H9 (cell line): ENCODE measurements around the gene STK25. TPM values are rescaled to one million over a fixed set of nuclear protein-coding genes. Genes with fewer than 3 reads are reported as not detected.

ENCODE experiments used
- DNase-seq: peaks from one replicate; pipeline ENCODE4 v3.0.0-alpha.2; 2017
- H2AFZ ChIP-seq: one replicate; pipeline ENCODE4 v1.6.1; 2013; ENCODE audit warnings: mild to moderate bottlenecking, low read length, control low read depth, moderate library complexity
- H2AK5ac ChIP-seq: 2 replicates; pipeline ENCODE4 v1.6.1; 2013; ENCODE audit warnings: low read length, control low read depth, mixed read lengths; ENCODE audit not compliant: insufficient read length
- H2BK120ac ChIP-seq: one replicate; pipeline ENCODE4 v1.6.1; 2013; ENCODE audit warnings: low read depth, mild to moderate bottlenecking, low read length, control low read depth, inconsistent platforms; ENCODE audit not compliant: poor library complexity, severe bottlenecking
- H2BK12ac ChIP-seq: 2 replicates; pipeline ENCODE4 v1.6.1; 2013; ENCODE audit warnings: low read length, control low read depth, mixed read lengths, low read depth; ENCODE audit not compliant: insufficient read length
- H2BK15ac ChIP-seq: 2 replicates; pipeline ENCODE4 v1.6.1; 2013; ENCODE audit warnings: low read depth, low read length, control low read depth
- H2BK20ac ChIP-seq: one replicate; pipeline ENCODE4 v1.6.1; 2013; ENCODE audit warnings: low read depth, mild to moderate bottlenecking, low read length, control low read depth, inconsistent platforms; ENCODE audit not compliant: poor library complexity, severe bottlenecking
- H2BK5ac ChIP-seq: 2 replicates; pipeline ENCODE4 v1.6.1; 2013; ENCODE audit warnings: low read length, control low read depth, mixed read lengths; ENCODE audit not compliant: insufficient read length
- H3K14ac ChIP-seq: 2 replicates; pipeline ENCODE4 v1.6.1; 2013; ENCODE audit warnings: low read length, control low read depth; ENCODE audit not compliant: insufficient read depth
- H3K18ac ChIP-seq: 2 replicates; pipeline ENCODE4 v1.6.1; 2013; ENCODE audit warnings: low read depth, mild to moderate bottlenecking, mixed read lengths, low read length, control low read depth; ENCODE audit not compliant: insufficient read length
- H3K23ac ChIP-seq: 2 replicates; pipeline ENCODE4 v1.6.1; 2013; ENCODE audit warnings: low read length, control low read depth, mixed read lengths, low read depth; ENCODE audit not compliant: insufficient read length
- H3K23me2 ChIP-seq: 2 replicates; pipeline ENCODE4 v1.6.1; 2013; ENCODE audit warnings: low read depth, mild to moderate bottlenecking, mixed read lengths, low read length, control low read depth; ENCODE audit not compliant: insufficient read length, poor library complexity, severe bottlenecking
- H3K27ac ChIP-seq: 2 replicates; pipeline ENCODE4 v1.5.1; 2013; ENCODE audit warnings: low read length, control low read depth, mixed read lengths, low read depth; ENCODE audit not compliant: insufficient read length
- H3K27me3 ChIP-seq: 2 replicates; pipeline ENCODE4 v1.6.1; 2013; ENCODE audit warnings: low read length, control low read depth, inconsistent platforms; ENCODE audit not compliant: insufficient read depth
- H3K4ac ChIP-seq: 2 replicates; pipeline ENCODE4 v1.6.1; 2013; ENCODE audit warnings: low read depth, mild to moderate bottlenecking, control low read depth, inconsistent platforms, low read length, moderate library complexity
- H3K4me1 ChIP-seq: 2 replicates; pipeline ENCODE4 v1.6.1; 2013; ENCODE audit warnings: low read length, control low read depth, inconsistent platforms; ENCODE audit not compliant: insufficient read depth
- H3K4me2 ChIP-seq: 2 replicates; pipeline ENCODE4 v1.6.1; 2013; ENCODE audit warnings: low read length, control low read depth, mixed read lengths; ENCODE audit not compliant: insufficient read length, insufficient read depth
- H3K56ac ChIP-seq: 2 replicates; pipeline ENCODE4 v1.6.1; 2013; ENCODE audit warnings: low read depth, mild to moderate bottlenecking, mixed read lengths, low read length, control low read depth; ENCODE audit not compliant: insufficient read length
- H3K79me1 ChIP-seq: 2 replicates; pipeline ENCODE4 v1.6.1; 2013; ENCODE audit warnings: low read depth, mild to moderate bottlenecking, moderate library complexity, low read length, control low read depth, inconsistent platforms; ENCODE audit not compliant: insufficient read depth, poor library complexity, severe bottlenecking
- H3K79me2 ChIP-seq: 2 replicates; pipeline ENCODE4 v1.6.1; 2013; ENCODE audit warnings: low read length, control low read depth, inconsistent platforms; ENCODE audit not compliant: insufficient read depth
- H3K9ac ChIP-seq: 2 replicates; pipeline ENCODE4 v1.6.1; 2013; ENCODE audit warnings: low read length, control low read depth, mixed read lengths; ENCODE audit not compliant: insufficient read length; ENCODE audit errors: extremely low read depth
- H3K9me3 ChIP-seq: one replicate; pipeline ENCODE4 v1.6.1; 2013; ENCODE audit warnings: low read depth, low read length, inconsistent platforms; ENCODE audit not compliant: control insufficient read depth
- H3T11ph ChIP-seq: one replicate; pipeline ENCODE4 v1.6.1; 2013; ENCODE audit warnings: mild to moderate bottlenecking, low read length, control low read depth, inconsistent platforms
- H4K20me1 ChIP-seq: one replicate; pipeline ENCODE4 v1.6.1; 2013; ENCODE audit not compliant: control insufficient read depth, insufficient read length, insufficient read depth
- H4K5ac ChIP-seq: 2 replicates; pipeline ENCODE4 v1.6.1; 2013; ENCODE audit warnings: low read depth, mild to moderate bottlenecking, mixed read lengths, low read length, control low read depth; ENCODE audit not compliant: insufficient read length
- H4K8ac ChIP-seq: replicated peaks from 2 replicates; pipeline ENCODE4 v1.6.1; 2013; ENCODE audit warnings: low read length, control low read depth, mixed read lengths, low read depth; ENCODE audit not compliant: insufficient read length
- H4K91ac ChIP-seq: 2 replicates; pipeline ENCODE4 v1.6.1; 2013; ENCODE audit warnings: low read depth, mild to moderate bottlenecking, moderate library complexity, mixed read lengths, low read length, control low read depth; ENCODE audit not compliant: insufficient read length
- H3K27ac Mint-ChIP-seq, 3 experiments: 2 replicates in 2 of 3; 3 replicates in 1 of 3; pipeline ENCODE4 v1.8.0; 2020 to 2021; ENCODE audit warnings: mixed read lengths in 3 of 3, mild to moderate bottlenecking in 1 of 3, moderate library complexity in 1 of 3
- H3K27me3 Mint-ChIP-seq: 2 replicates; pipeline ENCODE4 v1.8.0; 2021; ENCODE audit warnings: low read depth, mild to moderate bottlenecking, moderate library complexity, mixed read lengths
- H3K36me3 Mint-ChIP-seq, 3 experiments: 2 replicates in 2 of 3; 3 replicates in 1 of 3; pipeline ENCODE4 v1.8.0; 2020 to 2021; ENCODE audit warnings: low read depth in 3 of 3, mixed read lengths in 3 of 3; ENCODE audit not compliant: insufficient read depth in 1 of 3
- H3K4me1 Mint-ChIP-seq, 2 experiments: 2 replicates each; pipeline ENCODE4 v1.8.0; 2020; ENCODE audit warnings: mixed read lengths in 2 of 2
- H3K4me3 Mint-ChIP-seq, 2 experiments: 2 replicates in 1 of 2; 3 replicates in 1 of 2; pipeline ENCODE4 v1.8.0; 2020 to 2021; ENCODE audit warnings: mild to moderate bottlenecking in 2 of 2, mixed read lengths in 2 of 2, moderate library complexity in 1 of 2
- H3K9me3 Mint-ChIP-seq, 2 experiments: 2 replicates in 1 of 2; 3 replicates in 1 of 2; pipeline ENCODE4 v1.8.0; 2020; ENCODE audit warnings: mild to moderate bottlenecking in 2 of 2, mixed read lengths in 2 of 2, moderate library complexity in 1 of 2
- CTCF ChIP-seq: fragments of 200-600 bp; sonication (generic); conservative IDR thresholded peaks from 3 replicates; pipeline ENCODE4 v1.8.0; 2021; ENCODE audit warnings: antibody characterized with exemption, mild to moderate bottlenecking
- WGBS: extraction: QIAGEN DNeasy Blood & Tissue Kit; methylation state at CpG from one replicate; pipeline ENCODE4 v1.1.7; 2013; ENCODE audit warnings: missing lambda C conversion rate, low lambda C conversion rate, mixed read lengths; ENCODE audit not compliant: insufficient read length; ENCODE audit errors: extremely low coverage; 5-methylcytosine and 5-hydroxymethylcytosine counted together
- total RNA-seq: library from RNA; stranded (reverse); gene quantifications from 2 replicates; pipeline ENCODE4 v1.2.1, GENCODE V29; 2021

The STK25 gene
- total RNA-seq, 1 experiment from 2014 or later, result 189 TPM

GRCh38 chr2:241499146-241499965 is 9.0 kb downstream of the STK25 start:
- Histone ChIP-seq H3K14ac (no peak overlapping the region; the same call in 1 of the 2 replicates), H3K23me2 (no peaks in the 10 kb centered on the region), H3K18ac (no peak overlapping the region), H4K20me1 (no peaks in the 10 kb centered on the region), H2AFZ (no peak overlapping the region), H3K4me1 (no peaks in the 10 kb centered on the region), H3K9ac (no peak overlapping the region), H3K79me2 (peaks cover 1% of the 10 kb centered on the region; the same call in 1 of the 2 replicates), H3K9me3 (no peaks in the 10 kb centered on the region), H2BK15ac (no peak overlapping the region), H2BK120ac (no peak overlapping the region), H3T11ph (no peak overlapping the region), H3K56ac (no peak overlapping the region), H4K8ac (no peak overlapping the region), H3K23ac (no peak overlapping the region), H2BK5ac (no peak overlapping the region), H3K79me1 (no peaks in the 10 kb centered on the region), H2AK5ac (no peak overlapping the region), H3K27me3 (no peaks in the 10 kb centered on the region), H2BK12ac (no peak overlapping the region), H3K4me2 (no peak overlapping the region), H3K27ac (no peak overlapping the region), H2BK20ac (no peak overlapping the region), H3K4ac (no peak overlapping the region), H4K91ac (no peak overlapping the region), H4K5ac (no peak overlapping the region)
- Mint-ChIP-seq H3K27me3 (no peaks in the 10 kb centered on the region), H3K4me1 (peaks cover 2 to 6% of the 10 kb centered on the region in 2 experiments; a peak in 2 of 4 replicates), H3K4me3 (no peak overlapping the region), H3K27ac (peak overlapping the region in 1 of 3 experiments; percentile 34; a peak in 1 of 7 replicates), H3K36me3 (peaks cover 31 to 63% (median 61%) of the 10 kb centered on the region in 3 experiments), H3K9me3 (no peaks in the 10 kb centered on the region)
- WGBS, result no CpG with 5 or more reads among the region's 28 CpGs
- TF ChIP-seq CTCF, result no peak
- DNase-seq, result no peak
